ENCODE measurements around the gene TRPC3. TPM values are rescaled to one million over a fixed set of nuclear protein-coding genes. Genes with fewer than 3 reads are reported as not detected.

TRPC3 gene
- polyA plus RNA-seq, 1 donor from 2014 or later, result not detected

DNA sequence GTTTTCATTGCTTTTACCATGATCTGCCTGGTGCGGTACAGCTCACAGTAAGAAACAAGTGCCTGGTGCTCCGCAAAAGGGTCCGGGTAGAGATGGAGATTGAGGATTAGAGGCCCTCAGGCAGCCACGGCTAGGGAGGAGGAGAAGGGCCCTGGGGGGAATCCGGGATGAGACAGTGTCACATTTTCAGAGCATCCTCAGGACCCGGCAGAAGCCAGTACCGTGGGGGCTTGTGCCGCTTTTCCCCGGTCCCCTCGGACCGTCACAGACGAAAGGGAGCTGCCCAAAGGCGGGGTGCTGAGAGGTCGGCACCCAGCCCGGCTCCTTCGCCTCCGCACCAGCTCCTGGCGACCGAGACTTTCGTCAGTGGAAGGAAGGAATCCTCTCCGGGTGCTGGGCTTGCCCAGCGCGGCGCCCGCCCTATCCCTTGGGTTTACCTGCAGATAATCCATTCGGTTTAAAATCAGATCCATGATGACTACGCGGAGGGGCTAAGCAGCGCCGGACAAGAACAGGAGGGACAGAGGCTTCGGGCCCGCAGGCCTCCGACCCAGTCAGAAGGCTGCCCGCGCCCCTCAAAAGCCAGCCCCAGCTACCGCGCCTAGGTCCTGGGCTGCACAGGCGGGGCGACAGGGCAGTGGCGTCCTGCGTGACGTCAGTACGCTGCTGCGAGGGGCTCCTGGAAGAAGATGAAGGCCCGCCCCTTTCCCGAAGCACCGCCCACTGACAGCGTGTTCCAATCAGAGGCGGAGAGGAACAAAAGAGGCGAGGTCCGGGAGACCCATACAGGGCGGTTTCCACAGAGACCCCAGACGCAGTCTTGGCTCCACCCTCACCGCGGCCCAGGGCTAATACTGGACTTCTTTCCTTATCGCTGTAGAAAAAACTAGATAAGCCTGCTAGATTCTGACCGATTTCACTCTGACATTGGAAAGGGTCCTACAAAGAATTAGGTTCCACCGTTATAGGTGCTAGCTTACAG, 81.7 kb downstream of the TRPC3 start, which contains the start of gene BBS7:
Gene BBS7, minus strand, starts transcription at position 634 of the 982 bp plus-strand sequence. Its CDS starts 161 bp downstream, at position 473.
- Mint-ChIP-seq H3K36me3 (peaks cover 4% of the 10 kb centered on the region), H3K4me1 (peaks cover 13 to 24% (median 14%) of the 10 kb centered on the region in 3 donors), H3K9me3 (no peaks in the 10 kb centered on the region), H3K27ac (peak within 1 kb of the TSS; percentile 47 to 93 (median 89)), H3K27me3 (no peaks in the 10 kb centered on the region), H3K4me3 (peak within 1 kb of the TSS; percentile 93 to 98 (median 98))

DNA sequence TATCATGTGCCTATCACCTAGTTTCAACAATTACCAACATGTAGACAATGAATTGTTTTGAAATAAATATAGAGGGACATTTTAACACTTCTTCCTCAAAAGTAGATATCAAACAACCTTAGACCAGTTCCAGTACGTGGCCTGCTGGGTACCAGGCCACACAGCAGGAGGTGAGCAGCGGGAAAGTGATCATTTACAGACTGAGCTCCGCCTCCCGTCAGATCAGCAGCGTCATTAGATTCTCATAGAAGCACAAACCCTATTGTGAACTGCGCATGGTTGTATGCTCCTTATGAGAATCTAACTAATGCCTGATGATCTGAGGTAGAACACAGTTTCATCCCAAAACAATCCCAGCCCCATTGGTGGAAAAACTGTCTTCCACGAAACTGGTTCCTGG, 88.1 kb downstream of the TRPC3 start:
- no peaks in the 10 kb centered on the region for H3K27me3 Mint-ChIP-seq
- H3K4me1 Mint-ChIP-seq, result peaks cover 2% of the 10 kb centered on the region in 3 donors
- no peak overlapping the region for H3K4me3 Mint-ChIP-seq
- H3K36me3 Mint-ChIP-seq, result peaks cover 6% of the 10 kb centered on the region
- no peak overlapping the region for H3K27ac Mint-ChIP-seq
- no peaks in the 10 kb centered on the region for H3K9me3 Mint-ChIP-seq

DNA sequence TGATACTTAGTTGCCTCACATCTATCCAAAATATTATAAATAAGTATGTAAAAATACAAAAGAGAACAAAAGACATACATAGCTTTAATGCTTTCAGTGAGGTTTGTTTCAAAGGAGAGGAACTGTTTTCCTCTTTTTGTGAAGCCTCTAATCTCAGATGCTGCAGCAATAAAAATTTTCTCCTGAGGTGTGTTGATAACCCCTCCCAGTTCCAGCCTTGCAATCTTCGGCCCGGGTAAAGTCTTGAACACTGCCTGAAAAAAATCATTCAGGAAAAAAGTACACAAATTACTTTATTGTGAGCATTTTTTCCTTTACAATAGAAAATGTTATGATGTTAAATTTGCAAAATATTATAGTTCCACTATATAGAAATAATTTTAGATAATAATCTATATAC, 90.4 kb downstream of the TRPC3 start:
- Mint-ChIP-seq H3K4me3 (no peak overlapping the region), H3K27ac (no peak overlapping the region), H3K4me1 (no peaks in the 10 kb centered on the region), H3K36me3 (peaks cover 8% of the 10 kb centered on the region), H3K9me3 (no peaks in the 10 kb centered on the region), H3K27me3 (no peaks in the 10 kb centered on the region)

DNA sequence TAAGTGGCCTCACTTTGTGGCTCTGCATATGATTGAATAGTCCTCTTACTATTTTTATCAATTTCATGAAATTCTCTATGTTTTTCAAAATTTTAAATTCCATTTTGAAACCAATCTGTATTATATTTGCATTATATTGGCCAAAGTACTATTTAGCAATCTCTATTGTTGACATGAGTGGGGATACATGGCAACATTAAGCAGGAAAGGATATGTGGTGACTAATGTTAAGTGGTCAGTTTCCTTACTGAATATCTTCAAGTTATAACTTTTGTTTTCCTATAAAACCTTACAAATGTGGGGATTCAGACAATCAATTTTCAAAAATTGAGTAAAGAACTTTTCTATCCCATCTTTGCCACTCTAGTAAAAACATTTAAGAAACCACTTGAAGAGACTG, 91.7 kb downstream of the TRPC3 start:
- no peaks in the 10 kb centered on the region for H3K9me3 Mint-ChIP-seq
- H3K27ac Mint-ChIP-seq, result no peak overlapping the region
- H3K27me3 Mint-ChIP-seq, result no peaks in the 10 kb centered on the region
- H3K4me1 Mint-ChIP-seq, result no peaks in the 10 kb centered on the region
- no peak overlapping the region for H3K4me3 Mint-ChIP-seq
- peaks cover 7% of the 10 kb centered on the region for H3K36me3 Mint-ChIP-seq

DNA sequence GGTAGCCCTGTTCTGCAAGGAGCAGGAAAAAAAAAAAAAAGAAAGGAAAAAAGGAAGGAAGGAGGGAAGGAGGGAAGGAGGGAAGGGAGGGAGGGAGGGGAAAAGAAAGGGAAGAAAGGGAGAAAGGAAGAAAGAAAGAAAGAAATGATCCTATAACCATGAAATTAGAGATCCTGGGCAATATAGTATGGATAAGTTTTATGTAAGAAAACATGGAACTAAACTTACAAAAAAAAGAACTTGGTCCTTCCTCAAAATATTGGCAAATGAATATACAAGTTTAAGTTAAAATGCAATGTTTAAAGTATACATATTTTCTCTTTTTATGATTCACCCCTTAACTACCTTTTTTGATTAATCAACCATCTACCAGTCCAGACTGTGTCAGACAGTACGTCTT, 100.5 kb downstream of the TRPC3 start:
- H3K27ac Mint-ChIP-seq, result no peak overlapping the region
- H3K4me3 Mint-ChIP-seq, result no peak overlapping the region
- H3K4me1 Mint-ChIP-seq, result no peaks in the 10 kb centered on the region
- no peaks in the 10 kb centered on the region for H3K27me3 Mint-ChIP-seq
- H3K9me3 Mint-ChIP-seq, result no peaks in the 10 kb centered on the region
- peaks cover 12% of the 10 kb centered on the region for H3K36me3 Mint-ChIP-seq

DNA sequence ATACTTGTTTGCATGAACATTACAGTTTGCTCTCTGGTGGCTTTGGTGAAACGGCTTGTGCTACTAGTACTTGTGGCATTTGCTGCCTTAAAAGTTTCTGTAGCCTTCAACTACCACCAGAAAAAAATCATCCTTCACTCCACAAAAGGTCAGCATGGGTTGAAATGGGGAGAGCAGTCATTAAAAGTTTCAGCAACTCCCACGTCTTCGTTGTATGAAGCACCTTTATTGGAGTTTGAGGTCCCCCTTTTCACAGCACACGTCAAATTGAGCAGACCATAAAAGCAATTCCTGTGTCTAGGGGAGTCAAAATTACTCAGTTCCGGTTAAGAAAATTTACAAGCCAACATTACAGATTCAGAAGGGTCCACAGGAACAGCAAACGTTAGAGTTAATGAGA, 105.2 kb downstream of the TRPC3 start:
- Mint-ChIP-seq H3K4me1 (no peaks in the 10 kb centered on the region), H3K36me3 (peaks cover 10% of the 10 kb centered on the region), H3K27ac (no peak overlapping the region), H3K4me3 (no peak overlapping the region), H3K9me3 (no peaks in the 10 kb centered on the region), H3K27me3 (no peaks in the 10 kb centered on the region)

DNA sequence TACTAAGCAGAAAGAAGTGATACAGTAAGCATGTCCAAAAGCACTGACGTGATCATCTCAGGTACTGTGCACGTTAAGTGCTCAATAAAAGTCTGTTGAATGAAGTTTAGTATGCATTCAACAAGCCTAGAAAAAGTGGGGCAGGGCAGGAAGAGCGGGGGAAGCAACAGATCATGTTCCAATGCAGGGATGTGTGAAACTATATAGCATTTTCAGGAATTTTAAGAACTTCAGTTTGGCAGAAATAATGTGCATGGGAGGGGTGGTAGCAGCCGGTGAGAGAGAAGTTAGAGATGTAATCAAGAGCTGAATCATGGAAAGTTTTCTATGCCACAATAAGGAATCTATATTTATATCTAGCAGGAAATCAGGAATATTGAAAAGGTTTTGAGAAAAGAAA, 109.0 kb downstream of the TRPC3 start:
- Mint-ChIP-seq H3K36me3 (peaks cover 16% of the 10 kb centered on the region), H3K27me3 (no peaks in the 10 kb centered on the region), H3K9me3 (no peaks in the 10 kb centered on the region), H3K27ac (peak overlapping the region in 1 of 3 donors; percentile 4), H3K4me3 (peak overlapping the region in 1 of 4 donors; percentile 23), H3K4me1 (no peaks in the 10 kb centered on the region)

DNA sequence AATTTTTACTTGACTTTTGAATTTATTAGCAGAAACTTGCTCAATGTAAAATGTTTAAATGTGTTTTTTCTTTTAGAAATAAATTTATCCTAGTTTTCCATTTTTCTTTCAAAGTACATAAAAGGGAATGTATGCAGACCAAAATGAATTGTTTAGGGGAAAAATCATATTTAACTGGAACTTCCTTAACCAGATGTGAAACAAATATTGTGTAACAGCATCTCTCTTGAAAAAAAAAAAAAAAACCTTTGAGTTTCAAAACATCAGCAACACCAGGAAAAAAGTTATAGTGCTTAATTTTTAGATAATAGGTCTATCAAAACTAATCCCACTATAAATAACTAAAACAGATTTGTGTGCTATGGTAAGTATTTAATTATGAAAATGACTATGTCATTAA, 113.7 kb downstream of the TRPC3 start:
- H3K36me3 Mint-ChIP-seq, result peaks cover 14% of the 10 kb centered on the region
- no peaks in the 10 kb centered on the region for H3K9me3 Mint-ChIP-seq
- H3K27ac Mint-ChIP-seq, result no peak overlapping the region
- no peaks in the 10 kb centered on the region for H3K4me1 Mint-ChIP-seq
- no peak overlapping the region for H3K4me3 Mint-ChIP-seq
- no peaks in the 10 kb centered on the region for H3K27me3 Mint-ChIP-seq

DNA sequence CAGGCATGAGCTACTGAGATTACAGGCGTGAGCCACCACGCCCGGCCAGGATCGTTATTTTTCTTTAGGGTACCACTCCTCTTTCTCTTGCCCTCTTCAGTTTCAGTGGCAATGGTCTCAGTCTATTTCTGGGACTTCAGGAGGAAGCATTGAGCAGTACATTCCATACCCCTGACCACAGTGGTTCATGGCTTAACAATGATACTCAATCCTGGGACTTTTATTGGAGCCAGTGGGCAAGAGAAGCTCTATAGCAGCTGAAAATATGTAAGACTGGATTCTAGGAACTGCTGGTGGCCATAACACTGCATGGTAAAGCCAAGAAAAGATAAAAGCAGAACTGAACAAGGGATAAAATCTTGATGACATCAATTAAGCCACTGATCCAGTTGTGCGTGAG, 122.3 kb downstream of the TRPC3 start:
- no peak overlapping the region for H3K27ac Mint-ChIP-seq

More for the DNA sequence above, 122.3 kb downstream of the TRPC3 start:
- H3K9me3 Mint-ChIP-seq, result no peaks in the 10 kb centered on the region
- no peaks in the 10 kb centered on the region for H3K36me3 Mint-ChIP-seq
- no peaks in the 10 kb centered on the region for H3K27me3 Mint-ChIP-seq
- no peak overlapping the region for H3K4me3 Mint-ChIP-seq
- H3K4me1 Mint-ChIP-seq, result peaks cover 0 to 1% (median 0%) of the 10 kb centered on the region in 3 donors

Other genes starting within 250 kb of the TRPC3 start
- not detected for gene SMIM43, start 186.9 kb downstream of the TRPC3 start, polyA plus RNA-seq
- gene EXOSC9, start 150.7 kb downstream of the TRPC3 start, polyA plus RNA-seq, result 30.5 TPM
- gene CCNA2, start 128.2 kb downstream of the TRPC3 start, polyA plus RNA-seq, result 0.24 TPM
- gene BBS7, start 81.6 kb downstream of the TRPC3 start, polyA plus RNA-seq, result 4.3 TPM
- gene BLTP1, start 200.3 kb upstream of the TRPC3 start, polyA plus RNA-seq, result 7.4 TPM

Measured in IgD-negative memory B cell (primary cell).